ENCODE data around the gene RAB5A. TPM values are rescaled to one million over a fixed set of nuclear protein-coding genes. Genes with fewer than 3 reads are reported as not detected.

The RAB5A gene
- total and polyA plus RNA-seq, 2 experiments from 2014 or later: 110 to 128 TPM

- Mint-ChIP-seq H3K27me3 (ENCODE audit: insufficient read depth, low read depth, poor library complexity) (no peaks in the 10 kb centered on the region), H3K27ac (no peak overlapping the region), H3K9me3 (0 out of 3 replicates have a peak, but pooled peaks cover 3% of the 10 kb centered on the region), H3K4me1 (peaks cover 5% of the 10 kb centered on the region; the same call in 2 of the 3 replicates), H3K4me3 (no peak overlapping the region), H3K36me3 (ENCODE audit: low read depth) (no peaks in the 10 kb centered on the region)
- Histone ChIP-seq H3K9me2 (ENCODE audit: insufficient read depth) (no peaks in the 10 kb centered on the region), H3K4me3 (no peak overlapping the region), H3K27me3 (ENCODE audit: insufficient read depth) (no peaks in the 10 kb centered on the region), H3K27ac (ENCODE audit: low read depth) (no peak overlapping the region), H3K36me3 (ENCODE audit: insufficient read depth) (no peaks in the 10 kb centered on the region), H3K79me2 (replicated peaks; ENCODE audit: insufficient read depth) (no peaks in the 10 kb centered on the region), H4K20me1 (replicated peaks; ENCODE audit: insufficient read depth) (no peaks in the 10 kb centered on the region), H3K4me2 (no peak overlapping the region), H2AFZ (no peak overlapping the region), H3K4me1 (ENCODE audit: insufficient read depth) (no peaks in the 10 kb centered on the region), H3F3A (replicated peaks; ENCODE audit: low read depth) (no peaks in the 10 kb centered on the region)
- no peak for ATAC-seq
- TF ChIP-seq STAT1 (IDR thresholded peaks at IDR 0.05; ENCODE audit: unreplicated experiment): no peak
- TF ChIP-seq ETS1 (IDR thresholded peaks at IDR 0.05): no peak
- no peak for TF ChIP-seq CREB1 (CRISPR knock-in tag; IDR thresholded peaks at IDR 0.05; ENCODE audit: low read depth)
- TF ChIP-seq EZH2 (IDR thresholded peaks at IDR 0.05; ENCODE audit: low read depth, unreplicated experiment): no peak
- TF ChIP-seq JUNB (IDR thresholded peaks at IDR 0.05; ENCODE audit: unreplicated experiment): no peak
- no peak for TF ChIP-seq ZNF462 (CRISPR knock-in tag; IDR thresholded peaks at IDR 0.05)
- TF ChIP-seq ZNF331 (CRISPR knock-in tag; IDR thresholded peaks at IDR 0.05; ENCODE audit: low read depth): no peak
- TF ChIP-seq ZNF114 (CRISPR knock-in tag; IDR thresholded peaks at IDR 0.05): no peak
- no peak for TF ChIP-seq CTCF (conservative IDR thresholded peaks at IDR 0.05; ENCODE audit: low read depth in 2 of 2)
- no peak for TF ChIP-seq POLR2AphosphoS5 (IDR thresholded peaks at IDR 0.05; ENCODE audit: low read depth)
- TF ChIP-seq NANOG (IDR thresholded peaks at IDR 0.05; ENCODE audit: borderline replicate concordance): no peak
- DNase-seq (ENCODE audit: low spot score): no peak
Observed at GRCh38 chr3:19907523-19907922, 39.4 kb upstream of the RAB5A start.

All from GM23338 (cell line).